ENCODE measurements around the gene APAF1. TPM values are rescaled to one million over a fixed set of nuclear protein-coding genes. Genes with fewer than 3 reads are reported as not detected.

The APAF1 gene
- total and polyA plus RNA-seq, 4 donors: 1.9 to 11.6 (median 6.6) TPM

GRCh38 chr12:98678946-98679610, 34.0 kb downstream of the APAF1 start:
- DNase-seq (ENCODE audit: low spot score): no peak
- no peak overlapping the region for H3K4me3 ChIP-seq (ENCODE audit: low read depth in 1 of 3, low read length in 3 of 3)
- no peaks in the 10 kb centered on the region for H3K27me3 ChIP-seq (ENCODE audit: control insufficient read depth in 4 of 4, insufficient read depth in 4 of 4, low read length in 3 of 4)
- no peak overlapping the region for H3K27ac ChIP-seq (ENCODE audit: low read depth in 1 of 2, low read length in 2 of 2)
- 94% methylated on average over 7 of the region's 7 CpGs for WGBS
- no peak overlapping the region for H3K9ac ChIP-seq (ENCODE audit: low read depth in 1 of 2, low read length in 2 of 2)
- H3K36me3 ChIP-seq (ENCODE audit: control insufficient read depth in 4 of 4, insufficient read depth in 3 of 4, low read depth in 1 of 4, low read length in 3 of 4): peaks cover 7 to 40% (median 24%) of the 10 kb centered on the region in 4 donors
- H3K4me1 ChIP-seq (ENCODE audit: control insufficient read depth in 4 of 4, insufficient read depth in 4 of 4, low read length in 3 of 4): no peaks in the 10 kb centered on the region
- H3K9me3 ChIP-seq (ENCODE audit: control insufficient read depth in 4 of 4, low read length in 3 of 4): no peaks in the 10 kb centered on the region
- no peak for TF ChIP-seq TAF1 (conservative IDR thresholded peaks at IDR 0.05)
- no peak for TF ChIP-seq MAX (IDR thresholded peaks at IDR 0.05)
- TF ChIP-seq GABPA (IDR thresholded peaks at IDR 0.05 in 1 of 2, conservative IDR thresholded peaks at IDR 0.05 in 1 of 2): no peak
- TF ChIP-seq REST (IDR thresholded peaks at IDR 0.05): no peak
- no peak for TF ChIP-seq ATF3 (IDR thresholded peaks at IDR 0.05)
- TF ChIP-seq FOXA2 (IDR thresholded peaks at IDR 0.05): no peak
- TF ChIP-seq RAD21 (IDR thresholded peaks at IDR 0.05): no peak
- no peak for TF ChIP-seq NR2F2 (IDR thresholded peaks at IDR 0.05)
- TF ChIP-seq CTCF (IDR thresholded peaks at IDR 0.05; ENCODE audit: low read depth, low read length, missing input control): no peak
- no peak for TF ChIP-seq HNF4G (IDR thresholded peaks at IDR 0.05)
- no peak for TF ChIP-seq FOXA1 (IDR thresholded peaks at IDR 0.05)

GRCh38 chr12:98679611-98680005, 34.5 kb downstream of the APAF1 start:
- TF ChIP-seq NR2F2 (IDR thresholded peaks at IDR 0.05): no peak
- Histone ChIP-seq H3K36me3 (ENCODE audit: control insufficient read depth in 4 of 4, insufficient read depth in 3 of 4, low read depth in 1 of 4, low read length in 3 of 4) (peaks cover 7 to 42% (median 25%) of the 10 kb centered on the region in 4 donors), H3K27ac (ENCODE audit: low read depth in 1 of 2, low read length in 2 of 2) (no peak overlapping the region), H3K4me3 (ENCODE audit: low read depth in 1 of 3, low read length in 3 of 3) (no peak overlapping the region), H3K27me3 (ENCODE audit: control insufficient read depth in 4 of 4, insufficient read depth in 4 of 4, low read length in 3 of 4) (no peaks in the 10 kb centered on the region), H3K9ac (ENCODE audit: low read depth in 1 of 2, low read length in 2 of 2) (no peak overlapping the region), H3K9me3 (ENCODE audit: control insufficient read depth in 4 of 4, low read length in 3 of 4) (no peaks in the 10 kb centered on the region), H3K4me1 (ENCODE audit: control insufficient read depth in 4 of 4, insufficient read depth in 4 of 4, low read length in 3 of 4) (no peaks in the 10 kb centered on the region)
- WGBS: 98% methylated on average over 15 of the region's 15 CpGs
- DNase-seq (ENCODE audit: low spot score): no peak

- H3K9me3 ChIP-seq (ENCODE audit: control insufficient read depth in 4 of 4, low read length in 3 of 4): no peaks in the 10 kb centered on the region
- no peak overlapping the region for H3K27ac ChIP-seq (ENCODE audit: low read depth in 1 of 2, low read length in 2 of 2)
- H3K4me1 ChIP-seq (ENCODE audit: control insufficient read depth in 4 of 4, insufficient read depth in 4 of 4, low read length in 3 of 4): peaks cover 0 to 5% (median 2%) of the 10 kb centered on the region in 4 donors
- WGBS: 98% methylated on average over 2 of the region's 2 CpGs
- TF ChIP-seq ZBTB33 (IDR thresholded peaks at IDR 0.05) (no peak), ATF3 (IDR thresholded peaks at IDR 0.05) (no peak), FOXA2 (IDR thresholded peaks at IDR 0.05) (no peak), HNF4G (IDR thresholded peaks at IDR 0.05) (no peak), RAD21 (IDR thresholded peaks at IDR 0.05) (no peak), RXRA (IDR thresholded peaks at IDR 0.05) (no peak), HNF4A (conservative IDR thresholded peaks at IDR 0.05) (no peak), TAF1 (conservative IDR thresholded peaks at IDR 0.05) (no peak), SP1 (IDR thresholded peaks at IDR 0.05) (no peak), GABPA (IDR thresholded peaks at IDR 0.05 in 1 of 2, conservative IDR thresholded peaks at IDR 0.05 in 1 of 2) (no peak), NR2F2 (IDR thresholded peaks at IDR 0.05) (no peak), JUND (IDR thresholded peaks at IDR 0.05) (no peak), FOXA1 (IDR thresholded peaks at IDR 0.05) (no peak), MAX (IDR thresholded peaks at IDR 0.05) (no peak)
- H3K9ac ChIP-seq (ENCODE audit: low read depth in 1 of 2, low read length in 2 of 2): no peak overlapping the region
- no peak overlapping the region for H3K4me3 ChIP-seq (ENCODE audit: low read depth in 1 of 3, low read length in 3 of 3)
- H3K27me3 ChIP-seq (ENCODE audit: control insufficient read depth in 4 of 4, insufficient read depth in 4 of 4, low read length in 3 of 4): no peaks in the 10 kb centered on the region
- peaks cover 2 to 40% (median 25%) of the 10 kb centered on the region in 4 donors for H3K36me3 ChIP-seq (ENCODE audit: control insufficient read depth in 4 of 4, insufficient read depth in 3 of 4, low read depth in 1 of 4, low read length in 3 of 4)
- no peak for DNase-seq (ENCODE audit: low spot score)
Measured at GRCh38 chr12:98684199-98684598, 39.1 kb downstream of the APAF1 start.

All from liver (tissue), 9 donors.